Rectal smooth muscle tissue (tissue), 1 donor: Measurements from ENCODE around the gene MYBPC3.

ENCODE experiments used
- H3K27ac ChIP-seq: one replicate; pipeline ENCODE4 v1.7.0; 2013; ENCODE audit warnings: low read depth, low read length, inconsistent platforms
- H3K27me3 ChIP-seq: one replicate; pipeline ENCODE4 v1.7.0; 2013; ENCODE audit warnings: low read length; ENCODE audit not compliant: control insufficient read depth, insufficient read depth
- H3K36me3 ChIP-seq: one replicate; pipeline ENCODE4 v1.7.0; 2013; ENCODE audit warnings: low read length; ENCODE audit not compliant: control insufficient read depth, insufficient read depth
- H3K4me1 ChIP-seq: one replicate; pipeline ENCODE4 v1.7.0; 2013; ENCODE audit warnings: low read length; ENCODE audit not compliant: control insufficient read depth, insufficient read depth
- H3K4me3 ChIP-seq: one replicate; pipeline ENCODE4 v1.7.0; 2013; ENCODE audit warnings: low read length
- H3K9ac ChIP-seq: one replicate; pipeline ENCODE4 v1.7.0; 2013; ENCODE audit warnings: low read length

Gene MYBPC3

GRCh38 chr11:47391711-47392432, 39.4 kb upstream of the MYBPC3 start:
- Histone ChIP-seq H3K36me3 (no peaks in the 10 kb centered on the region), H3K4me3 (no peak overlapping the region), H3K27me3 (no peaks in the 10 kb centered on the region), H3K4me1 (no peaks in the 10 kb centered on the region), H3K27ac (no peak overlapping the region), H3K9ac (no peak overlapping the region)

GRCh38 chr11:47391077-47391583, 38.6 kb upstream of the MYBPC3 start:
- Histone ChIP-seq H3K4me3 (no peak overlapping the region), H3K9ac (no peak overlapping the region), H3K27me3 (no peaks in the 10 kb centered on the region), H3K36me3 (no peaks in the 10 kb centered on the region), H3K4me1 (no peaks in the 10 kb centered on the region), H3K27ac (no peak overlapping the region)

- Histone ChIP-seq H3K4me1 (no peaks in the 10 kb centered on the region), H3K27ac (no peak overlapping the region)
Observed at GRCh38 chr11:47390422-47390760, 37.9 kb upstream of the MYBPC3 start.

GRCh38 chr11:47389577-47390421, 37.3 kb upstream of the MYBPC3 start:
- Histone ChIP-seq H3K27ac (no peak overlapping the region), H3K36me3 (no peaks in the 10 kb centered on the region), H3K4me1 (no peaks in the 10 kb centered on the region), H3K9ac (no peak overlapping the region), H3K27me3 (no peaks in the 10 kb centered on the region), H3K4me3 (no peak overlapping the region)

More at GRCh38 chr11:47390422-47390760, 37.9 kb upstream of the MYBPC3 start:
- H3K27me3 ChIP-seq: no peaks in the 10 kb centered on the region
- no peak overlapping the region for H3K9ac ChIP-seq
- H3K36me3 ChIP-seq: no peaks in the 10 kb centered on the region
- H3K4me3 ChIP-seq: no peak overlapping the region

- H3K9ac ChIP-seq: no peak overlapping the region
- no peaks in the 10 kb centered on the region for H3K36me3 ChIP-seq
- H3K27me3 ChIP-seq: no peaks in the 10 kb centered on the region
- no peak overlapping the region for H3K27ac ChIP-seq
- H3K4me1 ChIP-seq: no peaks in the 10 kb centered on the region
- H3K4me3 ChIP-seq: no peak overlapping the region
Observed at GRCh38 chr11:47388697-47389576, 36.4 kb upstream of the MYBPC3 start.

GRCh38 chr11:47387944-47388696, 35.6 kb upstream of the MYBPC3 start:
- Histone ChIP-seq H3K4me1 (no peaks in the 10 kb centered on the region), H3K4me3 (no peak overlapping the region), H3K27ac (no peak overlapping the region), H3K9ac (no peak overlapping the region), H3K36me3 (no peaks in the 10 kb centered on the region), H3K27me3 (no peaks in the 10 kb centered on the region)

- Histone ChIP-seq H3K36me3 (no peaks in the 10 kb centered on the region), H3K4me1 (no peaks in the 10 kb centered on the region), H3K9ac (no peak overlapping the region), H3K27me3 (no peaks in the 10 kb centered on the region), H3K4me3 (no peak overlapping the region), H3K27ac (no peak overlapping the region)
Observed at GRCh38 chr11:47384498-47384897, 32.0 kb upstream of the MYBPC3 start.

GRCh38 chr11:47383071-47383470, 30.6 kb upstream of the MYBPC3 start:
- no peak overlapping the region for H3K27ac ChIP-seq
- no peaks in the 10 kb centered on the region for H3K27me3 ChIP-seq
- no peaks in the 10 kb centered on the region for H3K4me1 ChIP-seq
- no peak overlapping the region for H3K4me3 ChIP-seq
- H3K9ac ChIP-seq: no peak overlapping the region
- H3K36me3 ChIP-seq: no peaks in the 10 kb centered on the region

GRCh38 chr11:47380078-47380477, 27.6 kb upstream of the MYBPC3 start:
- Histone ChIP-seq H3K27ac (no peak overlapping the region), H3K9ac (no peak overlapping the region), H3K27me3 (no peaks in the 10 kb centered on the region), H3K4me3 (no peak overlapping the region), H3K4me1 (no peaks in the 10 kb centered on the region), H3K36me3 (no peaks in the 10 kb centered on the region)

GRCh38 chr11:47379317-47379716, 26.8 kb upstream of the MYBPC3 start:
- Histone ChIP-seq H3K4me3 (no peak overlapping the region), H3K9ac (no peak overlapping the region), H3K27ac (no peak overlapping the region), H3K27me3 (no peaks in the 10 kb centered on the region), H3K4me1 (no peaks in the 10 kb centered on the region), H3K36me3 (no peaks in the 10 kb centered on the region)

GRCh38 chr11:47378836-47379170, 26.3 kb upstream of the MYBPC3 start:
- Histone ChIP-seq H3K4me3 (no peak overlapping the region), H3K36me3 (no peaks in the 10 kb centered on the region), H3K4me1 (no peaks in the 10 kb centered on the region), H3K27ac (no peak overlapping the region), H3K9ac (no peak overlapping the region), H3K27me3 (no peaks in the 10 kb centered on the region)
